ENCODE data around the gene CRTAC1.

The CRTAC1 gene

GRCh38 chr10:97974526-97975525 is 55.6 kb downstream of the CRTAC1 start:
- DNase-seq, result no peak
- Mint-ChIP-seq H3K27ac (no peak overlapping the region), H3K9me3 (no peaks in the 10 kb centered on the region), H3K27me3 (peaks cover 85% of the 10 kb centered on the region), H3K4me3 (no peak overlapping the region), H3K36me3 (no peaks in the 10 kb centered on the region), H3K4me1 (no peaks in the 10 kb centered on the region)
- CTCF ChIA-PET, result no interaction called here

- peaks cover 84% of the 10 kb centered on the region for H3K27me3 Mint-ChIP-seq
- no peak overlapping the region for H3K27ac Mint-ChIP-seq
- no peaks in the 10 kb centered on the region for H3K36me3 Mint-ChIP-seq
- H3K9me3 Mint-ChIP-seq, result no peaks in the 10 kb centered on the region
- CTCF ChIA-PET, result no interaction called here
- no peak for DNase-seq
- H3K4me3 Mint-ChIP-seq, result no peak overlapping the region
- no peaks in the 10 kb centered on the region for H3K4me1 Mint-ChIP-seq
These were observed 56.3 kb downstream of the CRTAC1 start for GRCh38 chr10:97974100-97974499.

- H3K27ac Mint-ChIP-seq, result no peak overlapping the region
- no peaks in the 10 kb centered on the region for H3K9me3 Mint-ChIP-seq
- no peak overlapping the region for H3K4me3 Mint-ChIP-seq
- no peaks in the 10 kb centered on the region for H3K4me1 Mint-ChIP-seq
- H3K36me3 Mint-ChIP-seq, result no peaks in the 10 kb centered on the region
- no peak for DNase-seq
- CTCF ChIA-PET, result interaction anchor here (0.5 to 1.4 kb wide), 3 partner anchors 55 to 72 kb away, joined by 3 to 5 read pairs (median 3); no protein-coding TSS in a partner anchor
- peaks cover 47% of the 10 kb centered on the region for H3K27me3 Mint-ChIP-seq
These were observed 60.8 kb downstream of the CRTAC1 start for GRCh38 chr10:97969538-97970079.

GRCh38 chr10:97964748-97965147 is 65.7 kb downstream of the CRTAC1 start:
- no peaks in the 10 kb centered on the region for H3K9me3 Mint-ChIP-seq
- no peak overlapping the region for H3K4me3 Mint-ChIP-seq
- H3K36me3 Mint-ChIP-seq, result no peaks in the 10 kb centered on the region
- CTCF ChIA-PET, result no interaction called here
- DNase-seq, result no peak
- H3K27ac Mint-ChIP-seq, result no peak overlapping the region
- no peaks in the 10 kb centered on the region for H3K4me1 Mint-ChIP-seq
- peaks cover 39% of the 10 kb centered on the region for H3K27me3 Mint-ChIP-seq

- Mint-ChIP-seq H3K27me3 (peaks cover 43% of the 10 kb centered on the region), H3K36me3 (no peaks in the 10 kb centered on the region), H3K9me3 (no peaks in the 10 kb centered on the region), H3K4me3 (no peak overlapping the region), H3K27ac (no peak overlapping the region), H3K4me1 (no peaks in the 10 kb centered on the region)
- CTCF ChIA-PET, result no interaction called here
- DNase-seq, result no peak
These were observed 68.5 kb downstream of the CRTAC1 start for GRCh38 chr10:97961945-97962344.

GRCh38 chr10:97960269-97961056 is 70.0 kb downstream of the CRTAC1 start:
- Mint-ChIP-seq H3K36me3 (no peaks in the 10 kb centered on the region), H3K27me3 (peaks cover 41% of the 10 kb centered on the region), H3K4me3 (no peak overlapping the region), H3K27ac (no peak overlapping the region), H3K9me3 (no peaks in the 10 kb centered on the region), H3K4me1 (no peaks in the 10 kb centered on the region)
- no peak for DNase-seq
- CTCF ChIA-PET, result no interaction called here

GRCh38 chr10:97949462-97949861 is 81.0 kb downstream of the CRTAC1 start:
- Mint-ChIP-seq H3K36me3 (no peaks in the 10 kb centered on the region), H3K27ac (no peak overlapping the region), H3K27me3 (peaks cover 21% of the 10 kb centered on the region), H3K9me3 (peaks cover 9% of the 10 kb centered on the region), H3K4me1 (no peaks in the 10 kb centered on the region), H3K4me3 (no peak overlapping the region)
- CTCF ChIA-PET, result interaction anchor here (1.2 kb wide), 1 partner anchor 97 kb away, joined by 3 read pairs; no protein-coding TSS in a partner anchor
- DNase-seq, result no peak

GRCh38 chr10:97948822-97949221 is 81.6 kb downstream of the CRTAC1 start:
- H3K4me1 Mint-ChIP-seq, result no peaks in the 10 kb centered on the region
- H3K27ac Mint-ChIP-seq, result no peak overlapping the region
- peaks cover 21% of the 10 kb centered on the region for H3K27me3 Mint-ChIP-seq
- DNase-seq, result no peak
- H3K9me3 Mint-ChIP-seq, result peaks cover 9% of the 10 kb centered on the region
- H3K4me3 Mint-ChIP-seq, result no peak overlapping the region
- no peaks in the 10 kb centered on the region for H3K36me3 Mint-ChIP-seq
- CTCF ChIA-PET, result interaction anchor here (1.2 kb wide), 1 partner anchor 98 kb away, joined by 3 read pairs; no protein-coding TSS in a partner anchor

GRCh38 chr10:97944772-97945171 is 85.6 kb downstream of the CRTAC1 start:
- Mint-ChIP-seq H3K4me3 (no peak overlapping the region), H3K27me3 (peaks cover 26% of the 10 kb centered on the region), H3K4me1 (no peaks in the 10 kb centered on the region), H3K27ac (no peak overlapping the region), H3K9me3 (peaks cover 9% of the 10 kb centered on the region), H3K36me3 (no peaks in the 10 kb centered on the region)
- CTCF ChIA-PET, result no interaction called here
- DNase-seq, result no peak

- Mint-ChIP-seq H3K27ac (no peak overlapping the region), H3K36me3 (no peaks in the 10 kb centered on the region), H3K27me3 (peaks cover 27% of the 10 kb centered on the region), H3K4me1 (no peaks in the 10 kb centered on the region), H3K4me3 (no peak overlapping the region), H3K9me3 (peaks cover 5% of the 10 kb centered on the region)
- DNase-seq, result no peak
- CTCF ChIA-PET, result no interaction called here
These were observed 87.1 kb downstream of the CRTAC1 start for GRCh38 chr10:97943294-97943693.

GRCh38 chr10:97940534-97940933 is 89.9 kb downstream of the CRTAC1 start:
- no peaks in the 10 kb centered on the region for H3K4me1 Mint-ChIP-seq
- H3K4me3 Mint-ChIP-seq, result no peak overlapping the region
- no peaks in the 10 kb centered on the region for H3K36me3 Mint-ChIP-seq
- H3K9me3 Mint-ChIP-seq, result no peaks in the 10 kb centered on the region
- no peak overlapping the region for H3K27ac Mint-ChIP-seq
- peaks cover 37% of the 10 kb centered on the region for H3K27me3 Mint-ChIP-seq
- no peak for DNase-seq
- CTCF ChIA-PET, result no interaction called here

GRCh38 chr10:97939446-97939990 is 90.9 kb downstream of the CRTAC1 start:
- no peak overlapping the region for H3K27ac Mint-ChIP-seq
- H3K36me3 Mint-ChIP-seq, result no peaks in the 10 kb centered on the region
- no peaks in the 10 kb centered on the region for H3K9me3 Mint-ChIP-seq
- CTCF ChIA-PET, result interaction anchor here (0.8 kb wide), 1 partner anchor 12 kb away, joined by 3 read pairs; no protein-coding TSS in a partner anchor
- no peak overlapping the region for H3K4me3 Mint-ChIP-seq
- no peak for DNase-seq
- H3K27me3 Mint-ChIP-seq, result peaks cover 42% of the 10 kb centered on the region
- H3K4me1 Mint-ChIP-seq, result no peaks in the 10 kb centered on the region

- Mint-ChIP-seq H3K4me1 (no peaks in the 10 kb centered on the region), H3K27me3 (peaks cover 43% of the 10 kb centered on the region), H3K4me3 (no peak overlapping the region), H3K36me3 (no peaks in the 10 kb centered on the region), H3K27ac (no peak overlapping the region), H3K9me3 (no peaks in the 10 kb centered on the region)
- CTCF ChIA-PET, result no interaction called here
- no peak for DNase-seq
These were observed 92.5 kb downstream of the CRTAC1 start for GRCh38 chr10:97937928-97938327.

- Mint-ChIP-seq H3K27me3 (peaks cover 43% of the 10 kb centered on the region), H3K9me3 (no peaks in the 10 kb centered on the region), H3K27ac (no peak overlapping the region), H3K4me1 (no peaks in the 10 kb centered on the region), H3K4me3 (no peak overlapping the region), H3K36me3 (no peaks in the 10 kb centered on the region)
- CTCF ChIA-PET, result no interaction called here
- DNase-seq, result no peak
These were observed 93.4 kb downstream of the CRTAC1 start for GRCh38 chr10:97937054-97937453.
